Measurements from ENCODE around the gene SLC37A3.

Gene SLC37A3

GRCh38 chr7:140375892-140376730 is 22.2 kb downstream of the SLC37A3 start:
- ATAC-seq = no peak; the same call in 2 of the 3 replicates
- TF ChIP-seq, protein P1, sequence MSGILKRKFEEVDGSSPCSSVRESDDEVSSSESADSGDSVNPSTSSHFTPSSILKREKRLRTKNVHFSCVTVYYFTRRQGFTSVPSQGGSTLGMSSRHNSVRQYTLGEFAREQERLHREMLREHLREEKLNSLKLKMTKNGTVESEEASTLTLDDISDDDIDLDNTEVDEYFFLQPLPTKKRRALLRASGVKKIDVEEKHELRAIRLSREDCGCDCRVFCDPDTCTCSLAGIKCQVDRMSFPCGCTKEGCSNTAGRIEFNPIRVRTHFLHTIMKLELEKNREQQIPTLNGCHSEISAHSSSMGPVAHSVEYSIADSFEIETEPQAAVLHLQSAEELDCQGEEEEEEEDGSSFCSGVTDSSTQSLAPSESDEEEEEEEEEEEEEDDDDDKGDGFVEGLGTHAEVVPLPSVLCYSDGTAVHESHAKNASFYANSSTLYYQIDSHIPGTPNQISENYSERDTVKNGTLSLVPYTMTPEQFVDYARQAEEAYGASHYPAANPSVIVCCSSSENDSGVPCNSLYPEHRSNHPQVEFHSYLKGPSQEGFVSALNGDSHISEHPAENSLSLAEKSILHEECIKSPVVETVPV (CRISPR knock-in tag; IDR thresholded peaks at IDR 0.05) = no peak
- no peak for TF ChIP-seq ARNTL (CRISPR knock-in tag; IDR thresholded peaks at IDR 0.05; ENCODE audit: borderline replicate concordance, low read depth)
- TF ChIP-seq OSR1 (CRISPR knock-in tag; IDR thresholded peaks at IDR 0.05) = no peak
- TF ChIP-seq GLIS3 (CRISPR knock-in tag; IDR thresholded peaks at IDR 0.05) = no peak
- no peak for TF ChIP-seq POU6F1 (CRISPR knock-in tag; IDR thresholded peaks at IDR 0.05; ENCODE audit: borderline replicate concordance, low read depth)
- no peak for TF ChIP-seq ESRRG (CRISPR knock-in tag; IDR thresholded peaks at IDR 0.05)
- TF ChIP-seq ZNF8 (CRISPR knock-in tag; IDR thresholded peaks at IDR 0.05) = no peak
- no peak for TF ChIP-seq ZC3H10 (CRISPR knock-in tag; IDR thresholded peaks at IDR 0.05)
- TF ChIP-seq BACH2 (CRISPR knock-in tag; IDR thresholded peaks at IDR 0.05; ENCODE audit: borderline replicate concordance) = no peak
- TF ChIP-seq, protein P2, sequence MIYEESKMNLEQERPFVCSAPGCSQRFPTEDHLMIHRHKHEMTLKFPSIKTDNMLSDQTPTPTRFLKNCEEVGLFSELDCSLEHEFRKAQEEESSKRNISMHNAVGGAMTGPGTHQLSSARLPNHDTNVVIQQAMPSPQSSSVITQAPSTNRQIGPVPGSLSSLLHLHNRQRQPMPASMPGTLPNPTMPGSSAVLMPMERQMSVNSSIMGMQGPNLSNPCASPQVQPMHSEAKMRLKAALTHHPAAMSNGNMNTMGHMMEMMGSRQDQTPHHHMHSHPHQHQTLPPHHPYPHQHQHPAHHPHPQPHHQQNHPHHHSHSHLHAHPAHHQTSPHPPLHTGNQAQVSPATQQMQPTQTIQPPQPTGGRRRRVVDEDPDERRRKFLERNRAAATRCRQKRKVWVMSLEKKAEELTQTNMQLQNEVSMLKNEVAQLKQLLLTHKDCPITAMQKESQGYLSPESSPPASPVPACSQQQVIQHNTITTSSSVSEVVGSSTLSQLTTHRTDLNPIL (CRISPR knock-in tag; IDR thresholded peaks at IDR 0.05; ENCODE audit: low read depth) = no peak
- TF ChIP-seq SNAI2 (CRISPR knock-in tag; IDR thresholded peaks at IDR 0.05) = no peak
- TF ChIP-seq TOX (CRISPR knock-in tag; IDR thresholded peaks at IDR 0.05; ENCODE audit: borderline replicate concordance) = no peak
- TF ChIP-seq TCF4 (CRISPR knock-in tag; IDR thresholded peaks at IDR 0.05; ENCODE audit: borderline replicate concordance) = no peak
- no peak for TF ChIP-seq TSHZ2 (CRISPR knock-in tag; IDR thresholded peaks at IDR 0.05)

GRCh38 chr7:140375323-140375722 is 23.0 kb downstream of the SLC37A3 start:
- TF ChIP-seq PPARA (CRISPR knock-in tag; IDR thresholded peaks at IDR 0.05; ENCODE audit: borderline replicate concordance) (no peak), ZNF565 (CRISPR knock-in tag; conservative IDR thresholded peaks at IDR 0.05; ENCODE audit: low read depth) (no peak), TOX (CRISPR knock-in tag; IDR thresholded peaks at IDR 0.05; ENCODE audit: borderline replicate concordance) (no peak), ZFP30 (CRISPR knock-in tag; IDR thresholded peaks at IDR 0.05) (no peak), ZNF70 (CRISPR knock-in tag; IDR thresholded peaks at IDR 0.05) (no peak), ISL1 (CRISPR knock-in tag; IDR thresholded peaks at IDR 0.05) (no peak), POU6F1 (CRISPR knock-in tag; IDR thresholded peaks at IDR 0.05; ENCODE audit: borderline replicate concordance, low read depth) (no peak), TCF4 (CRISPR knock-in tag; IDR thresholded peaks at IDR 0.05; ENCODE audit: borderline replicate concordance) (no peak), RARB (CRISPR knock-in tag; IDR thresholded peaks at IDR 0.05) (no peak), CSDC2 (CRISPR knock-in tag; IDR thresholded peaks at IDR 0.05) (no peak), PATZ1 (CRISPR knock-in tag; IDR thresholded peaks at IDR 0.05; ENCODE audit: borderline replicate concordance) (no peak), ARNTL (CRISPR knock-in tag; IDR thresholded peaks at IDR 0.05; ENCODE audit: borderline replicate concordance, low read depth) (no peak), OSR1 (CRISPR knock-in tag; IDR thresholded peaks at IDR 0.05) (no peak), ZC3H10 (CRISPR knock-in tag; IDR thresholded peaks at IDR 0.05) (no peak), GLIS3 (CRISPR knock-in tag; IDR thresholded peaks at IDR 0.05) (no peak)
- TF ChIP-seq, protein P1 (CRISPR knock-in tag; IDR thresholded peaks at IDR 0.05) = no peak
- no peak for ATAC-seq

All from SK-N-SH treated with all-trans-retinoic acid at 6 μM for 48 hours (cell line).